ENCODE data around the gene SETD6. TPM values are rescaled to one million over a fixed set of nuclear protein-coding genes. Genes with fewer than 3 reads are reported as not detected.

SETD6 gene
- total and polyA plus RNA-seq, 2 experiments from 2014 or later = 23.8 to 47.6 TPM

- Histone ChIP-seq H3K4me1 (ENCODE audit: low read depth) (no peaks in the 10 kb centered on the region), H3K4me3 (no peak overlapping the region), H3K36me3 (peaks cover 64% of the 10 kb centered on the region), H3K27me3 (no peaks in the 10 kb centered on the region), H3K9me3 (ENCODE audit: low read depth) (no peaks in the 10 kb centered on the region), H3K27ac (peak overlapping the region; percentile 35)
- DNase-seq (ENCODE audit: low read depth in 1 of 2, low spot score in 1 of 2) = no peak
- TF ChIP-seq CTCF (IDR thresholded peaks at IDR 0.05; ENCODE audit: low read depth, low read length) = no peak
Observed at GRCh38 chr16:58518083-58518979, 3.0 kb downstream of the SETD6 start.

- Histone ChIP-seq H3K36me3 (peaks cover 70% of the 10 kb centered on the region), H3K9me3 (ENCODE audit: low read depth) (no peaks in the 10 kb centered on the region), H3K27ac (peak overlapping the region; percentile 10), H3K4me3 (no peak overlapping the region), H3K27me3 (no peaks in the 10 kb centered on the region), H3K4me1 (ENCODE audit: low read depth) (no peaks in the 10 kb centered on the region)
- no peak for DNase-seq (ENCODE audit: low read depth in 1 of 2, low spot score in 1 of 2)
- no peak for TF ChIP-seq CTCF (IDR thresholded peaks at IDR 0.05; ENCODE audit: low read depth, low read length)
Observed at GRCh38 chr16:58518980-58519368, 3.7 kb downstream of the SETD6 start.

GRCh38 chr16:58519707-58520106 lies 4.4 kb downstream of the SETD6 start:
- H3K36me3 ChIP-seq = peaks cover 75% of the 10 kb centered on the region
- no peak overlapping the region for H3K27ac ChIP-seq

GRCh38 chr16:58530179-58530578 lies 14.9 kb downstream of the SETD6 start:
- no peak overlapping the region for H3K4me3 ChIP-seq
- TF ChIP-seq CTCF (IDR thresholded peaks at IDR 0.05; ENCODE audit: low read depth, low read length) = no peak
- DNase-seq (ENCODE audit: low read depth in 1 of 2, low spot score in 1 of 2) = no peak
- no peak overlapping the region for H3K27ac ChIP-seq
- H3K36me3 ChIP-seq = peaks cover 76% of the 10 kb centered on the region
- H3K9me3 ChIP-seq (ENCODE audit: low read depth) = no peaks in the 10 kb centered on the region
- H3K4me1 ChIP-seq (ENCODE audit: low read depth) = no peaks in the 10 kb centered on the region
- H3K27me3 ChIP-seq = no peaks in the 10 kb centered on the region

More at GRCh38 chr16:58519707-58520106, 4.4 kb downstream of the SETD6 start:
- no peak for TF ChIP-seq CTCF (IDR thresholded peaks at IDR 0.05; ENCODE audit: low read depth, low read length)
- no peaks in the 10 kb centered on the region for H3K27me3 ChIP-seq
- no peaks in the 10 kb centered on the region for H3K4me1 ChIP-seq (ENCODE audit: low read depth)
- no peaks in the 10 kb centered on the region for H3K9me3 ChIP-seq (ENCODE audit: low read depth)
- no peak overlapping the region for H3K4me3 ChIP-seq
- no peak for DNase-seq (ENCODE audit: low read depth in 1 of 2, low spot score in 1 of 2)

- Histone ChIP-seq H3K27ac (peak overlapping the region; percentile 28), H3K36me3 (peaks cover 80% of the 10 kb centered on the region), H3K4me1 (ENCODE audit: low read depth) (no peaks in the 10 kb centered on the region), H3K9me3 (ENCODE audit: low read depth) (no peaks in the 10 kb centered on the region), H3K27me3 (no peaks in the 10 kb centered on the region), H3K4me3 (no peak overlapping the region)
- no peak for DNase-seq (ENCODE audit: low read depth in 1 of 2, low spot score in 1 of 2)
- TF ChIP-seq CTCF (IDR thresholded peaks at IDR 0.05; ENCODE audit: low read depth, low read length) = no peak
Observed at GRCh38 chr16:58532414-58532813, 17.1 kb downstream of the SETD6 start.
